HG02970 (cell line): Measurements from ENCODE around the gene SLC38A11.
"Not testable (repeated sequence)": the region's sequence is repeated elsewhere in the genome, so short reads cannot be mapped to it uniquely, and the experiment has no call there.

Experiments used
- ATAC-seq: cut with Tn5 transposase; IDR thresholded peaks from one replicate; pipeline ENCODE4 v1.9.1; 2021; ENCODE audit warnings: mild to moderate bottlenecking, moderate library complexity, moderate number of reproducible peaks; ENCODE audit not compliant: unreplicated experiment, low FRiP score

Gene SLC38A11, protein sequence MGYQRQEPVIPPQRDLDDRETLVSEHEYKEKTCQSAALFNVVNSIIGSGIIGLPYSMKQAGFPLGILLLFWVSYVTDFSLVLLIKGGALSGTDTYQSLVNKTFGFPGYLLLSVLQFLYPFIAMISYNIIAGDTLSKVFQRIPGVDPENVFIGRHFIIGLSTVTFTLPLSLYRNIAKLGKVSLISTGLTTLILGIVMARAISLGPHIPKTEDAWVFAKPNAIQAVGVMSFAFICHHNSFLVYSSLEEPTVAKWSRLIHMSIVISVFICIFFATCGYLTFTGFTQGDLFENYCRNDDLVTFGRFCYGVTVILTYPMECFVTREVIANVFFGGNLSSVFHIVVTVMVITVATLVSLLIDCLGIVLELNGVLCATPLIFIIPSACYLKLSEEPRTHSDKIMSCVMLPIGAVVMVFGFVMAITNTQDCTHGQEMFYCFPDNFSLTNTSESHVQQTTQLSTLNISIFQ

DNA sequence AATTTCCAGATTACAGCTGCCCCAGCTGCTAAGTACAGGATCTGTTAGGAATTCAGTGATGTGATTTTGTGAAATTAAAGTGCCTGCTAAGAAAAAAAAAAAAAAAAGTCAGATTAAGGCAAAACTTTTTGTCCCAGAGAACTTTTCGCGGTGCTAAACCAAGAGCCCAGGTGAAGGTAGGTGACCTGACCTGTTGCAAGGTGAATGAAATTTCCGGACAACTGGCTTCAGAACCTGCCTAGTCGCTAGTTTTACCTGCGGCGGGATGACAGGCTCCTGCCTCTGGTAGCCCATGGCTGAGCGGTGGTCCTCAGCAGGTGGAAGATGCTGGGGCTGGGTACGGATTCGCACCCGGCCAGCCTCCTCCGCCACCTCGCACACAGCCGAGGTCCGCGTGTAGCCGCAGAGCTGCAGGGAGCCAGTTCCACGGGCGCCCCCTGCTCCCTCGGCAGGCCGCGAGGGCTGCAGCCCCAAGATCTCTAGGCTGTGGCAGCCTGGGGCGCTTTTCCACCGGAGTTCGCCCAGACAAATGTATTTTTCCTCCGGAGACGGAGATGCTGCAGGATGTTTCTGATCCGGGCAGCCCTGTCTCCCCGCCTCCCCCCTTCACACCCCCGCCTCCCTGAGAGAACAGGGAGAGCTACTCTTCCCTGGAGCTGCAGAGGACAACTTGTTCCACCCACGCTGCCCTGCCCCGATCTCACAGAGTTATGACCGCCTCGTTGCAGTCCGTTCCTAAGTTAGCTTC lies at the start of gene SLC38A11:
Gene SLC38A11, minus strand, starts transcription at position 572 of the 748 bp plus-strand sequence. Its CDS starts 278 bp downstream, at position 294.
- no peak for ATAC-seq

DNA sequence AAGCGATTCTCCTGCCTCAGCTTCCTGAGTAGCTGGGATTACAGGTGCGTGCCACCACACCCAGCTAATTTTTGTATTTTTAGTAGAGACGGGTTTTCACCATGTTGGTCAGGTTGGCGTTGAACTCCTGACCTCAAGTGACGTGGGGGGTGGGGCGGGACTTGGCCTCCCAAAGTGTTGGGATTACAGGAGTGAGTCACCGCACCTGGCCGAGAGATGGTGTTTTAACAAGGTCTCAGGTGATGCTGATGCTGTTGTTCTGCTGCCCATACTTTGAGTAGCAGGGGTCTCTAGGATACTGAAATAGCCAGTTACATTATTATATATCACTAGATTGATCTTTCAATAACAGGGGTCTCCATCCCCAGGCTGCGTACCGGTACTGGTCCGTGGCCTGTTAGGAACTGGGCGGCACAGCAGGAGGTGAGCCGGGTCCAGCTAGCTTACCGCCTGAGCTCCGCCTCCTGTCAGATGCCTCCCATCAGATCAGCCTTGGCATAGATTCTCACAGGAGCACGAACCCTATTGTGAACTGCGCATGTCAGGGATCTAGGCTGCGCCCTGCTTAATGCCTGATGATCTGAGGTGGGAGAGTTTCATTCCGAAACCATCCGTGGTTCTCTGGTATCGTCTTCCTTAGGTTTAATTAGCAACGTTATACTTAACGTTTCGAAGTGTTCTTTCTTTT lies 48.3 kb upstream of the SLC38A11 start:
- ATAC-seq, result no peak

DNA sequence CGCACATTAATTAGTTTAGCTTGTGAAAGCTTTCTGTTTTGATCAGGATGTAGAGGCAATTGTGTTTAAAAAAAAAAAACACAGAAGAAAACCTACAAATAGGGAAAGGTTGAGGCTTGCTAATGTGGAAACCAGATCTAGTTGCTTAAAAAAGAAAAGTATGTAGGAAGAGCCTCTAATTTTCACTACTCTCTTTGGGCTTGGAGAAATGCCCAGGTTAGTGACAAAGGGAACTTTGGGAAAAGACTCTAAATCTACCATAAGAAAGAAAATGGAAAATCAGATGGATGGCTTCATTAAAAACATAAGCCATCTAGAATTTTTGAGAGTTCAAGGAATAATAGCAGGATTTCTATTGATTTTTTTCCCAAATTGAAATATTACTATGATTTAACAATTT lies 47.3 kb upstream of the SLC38A11 start:
- no peak for ATAC-seq

DNA sequence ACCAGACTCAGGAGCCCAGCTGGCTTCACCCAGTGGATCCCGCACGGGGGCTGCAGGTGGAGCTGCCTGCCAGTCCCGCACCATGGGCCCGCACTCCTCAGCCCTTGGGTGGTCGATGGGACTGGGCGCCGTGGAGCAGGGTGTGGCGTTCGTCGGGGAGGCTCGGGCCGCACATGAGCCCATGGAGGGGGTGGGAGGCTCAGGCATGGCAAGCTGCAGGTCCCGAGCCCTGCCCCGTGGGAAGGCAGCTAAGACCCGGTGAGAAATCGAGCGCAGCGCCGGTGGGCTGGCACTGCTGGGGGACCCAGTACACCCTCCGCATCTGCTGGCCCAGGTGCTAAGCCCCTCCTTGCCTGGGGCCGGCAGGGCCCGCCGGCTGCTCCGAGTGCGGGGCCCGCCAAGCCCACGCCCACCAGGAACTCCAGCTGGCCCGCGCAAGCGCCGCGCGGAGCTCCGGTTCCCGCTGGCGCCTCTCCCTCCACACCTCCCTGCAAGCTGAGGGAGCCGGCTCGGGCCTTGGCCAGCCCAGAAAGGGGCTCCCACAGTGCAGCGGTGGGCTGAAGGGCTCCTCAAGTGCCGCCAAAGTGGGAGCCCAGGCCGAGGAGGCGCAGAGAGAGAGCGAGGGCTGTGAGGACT lies 39.5 kb upstream of the SLC38A11 start:
- not testable (repeated sequence) for ATAC-seq

DNA sequence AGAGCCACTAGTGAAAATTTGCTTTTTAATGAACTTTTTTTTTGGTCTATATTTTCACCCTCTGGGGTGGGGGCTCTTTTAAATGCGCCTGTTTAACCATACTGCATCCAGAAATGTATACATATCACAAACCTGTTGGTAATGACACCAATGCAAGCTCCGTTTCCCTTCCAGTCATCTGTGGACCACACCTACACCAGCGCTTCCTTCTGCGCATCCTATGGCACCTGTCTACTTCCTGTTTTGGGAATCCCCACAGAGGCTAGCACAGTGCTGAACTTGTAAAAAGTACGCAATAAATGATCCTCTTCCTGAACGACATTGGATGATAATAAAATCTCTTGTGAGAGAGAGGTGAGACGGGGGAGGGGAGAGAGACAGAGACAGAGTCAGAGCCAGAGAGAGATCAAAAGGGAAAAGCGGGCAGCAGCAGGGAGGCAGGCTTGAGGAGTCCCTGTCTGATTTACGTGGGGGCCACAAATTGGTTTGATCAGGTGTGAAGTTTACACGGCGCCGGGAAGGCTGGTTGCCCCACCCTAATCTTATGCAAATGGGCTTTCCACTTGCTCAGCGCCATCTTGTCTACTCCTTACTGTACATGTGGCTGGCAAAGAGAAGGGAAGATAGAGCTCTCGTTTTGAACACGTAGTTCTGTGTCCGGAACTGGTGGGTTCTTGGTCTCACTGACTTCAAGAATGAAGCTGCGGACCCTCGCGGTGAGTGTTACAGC lies 38.1 kb upstream of the SLC38A11 start:
- ATAC-seq, result no peak

DNA sequence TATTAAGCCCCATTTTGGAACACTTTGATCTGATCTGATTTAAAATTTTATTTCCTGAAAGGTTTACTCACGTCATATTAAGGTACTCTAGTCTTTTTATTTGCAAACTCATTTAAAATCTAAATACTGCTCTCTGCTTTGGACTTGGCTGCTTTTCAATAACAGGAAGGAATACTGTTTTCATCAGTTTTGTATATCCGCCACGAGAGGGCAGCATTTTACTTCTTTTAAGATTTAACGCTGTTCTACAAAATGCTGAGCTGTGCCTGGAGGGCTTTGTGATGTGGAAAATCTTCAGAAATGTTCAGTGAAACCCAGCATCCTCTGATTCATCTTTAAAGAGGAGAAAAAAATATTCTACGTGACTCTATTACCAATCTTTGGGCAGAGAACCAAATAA lies 37.5 kb upstream of the SLC38A11 start:
- ATAC-seq, result peak; percentile 61

DNA sequence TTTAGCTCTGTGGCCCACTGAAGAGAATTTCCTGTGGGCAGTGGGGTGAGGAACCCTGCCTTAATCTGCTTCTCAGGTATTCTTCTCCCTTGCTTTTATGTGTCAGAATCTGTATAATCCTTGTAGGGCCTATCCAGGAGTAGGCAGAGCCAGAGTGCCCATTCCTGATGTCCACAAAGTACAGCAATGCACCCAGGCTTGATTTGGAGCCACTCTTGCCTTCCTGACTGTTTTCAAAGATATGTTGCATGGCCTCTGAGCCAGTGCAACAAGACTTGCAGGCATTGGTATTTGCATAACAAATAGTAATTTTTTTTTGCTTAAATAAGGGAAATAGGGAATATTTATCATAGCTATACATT lies 36.7 kb upstream of the SLC38A11 start:
- not testable (repeated sequence) for ATAC-seq

DNA sequence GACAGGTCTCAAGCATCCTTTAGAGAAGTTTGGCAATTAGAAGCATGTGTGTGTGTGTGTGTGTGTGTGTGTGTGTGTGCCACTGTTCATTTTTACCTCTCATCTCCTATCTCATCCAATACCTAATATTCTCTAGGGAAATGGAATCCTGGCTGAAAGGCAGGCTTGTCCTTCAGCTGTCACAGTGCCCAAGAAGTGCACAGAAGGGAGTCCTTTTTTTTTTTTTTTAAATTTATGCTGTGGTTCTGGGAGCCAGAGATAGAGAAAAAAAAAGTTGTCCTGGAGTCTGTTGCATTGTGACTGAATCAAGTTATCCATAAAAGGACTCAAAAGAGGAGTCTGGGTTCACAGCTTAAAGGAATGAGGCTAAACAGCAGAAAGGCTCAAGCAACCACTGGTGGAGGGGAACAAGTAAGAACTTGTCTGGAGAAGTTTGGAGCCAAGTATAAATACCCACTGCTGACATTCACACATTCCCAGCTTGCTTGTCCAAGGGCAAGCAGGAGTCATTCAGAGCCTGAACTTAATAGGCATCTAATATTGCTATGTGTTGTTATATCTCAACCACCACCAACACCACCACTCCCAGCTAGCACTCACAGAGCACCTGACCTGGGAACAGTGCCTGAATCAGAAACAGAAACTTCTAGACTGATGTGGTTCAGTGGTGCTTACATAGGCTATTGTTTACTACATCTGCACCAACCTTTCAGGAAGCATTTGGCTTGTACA lies 36.2 kb upstream of the SLC38A11 start:
- ATAC-seq, result not testable (repeated sequence)

DNA sequence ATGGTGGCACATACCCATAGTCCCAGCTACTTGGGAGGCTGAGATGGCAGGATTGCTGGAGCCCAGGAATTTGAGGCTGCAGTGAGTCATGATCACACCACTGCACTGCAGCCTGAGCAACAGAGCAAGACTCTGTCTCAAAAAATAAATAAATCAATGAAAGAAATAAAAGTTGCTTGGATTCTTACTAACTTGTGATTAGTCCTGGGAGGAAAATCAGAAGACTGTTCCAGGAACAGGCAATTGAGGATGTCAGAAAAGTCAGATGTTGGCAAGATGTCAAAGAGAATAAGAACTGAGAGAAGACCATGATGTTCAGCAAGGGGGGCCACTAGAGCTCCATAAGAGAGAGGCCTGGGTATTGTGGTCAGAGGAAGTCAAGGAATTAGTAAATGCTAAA lies 35.6 kb upstream of the SLC38A11 start:
- not testable (repeated sequence) for ATAC-seq

DNA sequence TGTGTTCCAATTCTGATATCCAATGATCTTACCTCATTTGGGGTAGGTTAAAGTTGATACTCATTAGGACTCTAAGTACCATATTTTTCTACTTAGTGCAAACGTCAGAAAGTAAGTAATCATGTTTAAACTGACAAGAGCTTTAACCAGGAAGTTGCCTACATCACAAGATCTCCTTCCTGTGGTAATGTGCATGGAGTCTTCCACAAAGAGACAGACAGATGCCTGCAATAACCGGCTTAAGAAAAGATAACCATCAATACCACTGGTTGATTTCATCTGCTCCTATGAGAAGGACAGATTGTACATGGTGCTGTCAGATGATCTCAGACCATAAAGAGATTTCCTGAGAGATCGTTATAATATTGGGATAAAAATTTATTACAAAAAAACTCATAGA lies 33.5 kb upstream of the SLC38A11 start:
- not testable (repeated sequence) for ATAC-seq

DNA sequence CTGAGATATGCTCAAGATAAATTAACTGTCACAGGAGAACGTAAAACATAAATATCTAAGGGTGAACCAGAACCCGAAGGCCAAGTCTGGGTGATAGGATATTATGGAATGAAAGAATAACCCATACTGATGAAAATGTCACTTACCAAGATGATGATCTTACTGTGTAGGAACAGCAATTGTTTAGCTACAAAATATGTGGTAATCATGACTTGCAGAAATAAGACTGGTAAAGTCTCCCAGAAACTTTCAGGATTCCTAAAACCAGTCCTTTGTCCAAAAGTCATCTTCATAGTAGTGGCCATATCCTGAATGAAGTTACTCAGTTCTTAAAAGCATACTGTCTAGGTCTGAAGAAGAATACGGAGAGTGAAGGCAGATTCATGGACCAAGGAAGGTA lies 30.7 kb upstream of the SLC38A11 start:
- not testable (repeated sequence) for ATAC-seq

DNA sequence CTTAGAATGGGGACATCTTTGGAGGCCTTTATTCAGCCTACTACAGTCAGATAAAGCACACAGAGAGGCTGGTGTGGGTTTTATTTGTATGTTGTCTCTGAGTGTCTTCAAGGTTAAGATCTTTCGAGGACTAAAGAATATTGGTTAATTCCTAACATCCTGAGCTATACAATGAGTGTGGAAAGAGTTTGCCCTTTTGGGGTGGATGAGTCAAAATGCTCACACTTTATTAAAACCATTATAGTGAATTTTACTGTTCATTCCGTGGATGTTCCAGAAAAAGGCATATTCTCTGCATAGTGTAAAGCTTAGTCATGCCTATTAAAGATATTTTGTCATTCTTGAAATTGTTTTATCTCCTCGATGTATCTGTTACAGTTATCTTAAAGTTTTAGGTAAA lies 29.1 kb upstream of the SLC38A11 start:
- ATAC-seq, result no peak

DNA sequence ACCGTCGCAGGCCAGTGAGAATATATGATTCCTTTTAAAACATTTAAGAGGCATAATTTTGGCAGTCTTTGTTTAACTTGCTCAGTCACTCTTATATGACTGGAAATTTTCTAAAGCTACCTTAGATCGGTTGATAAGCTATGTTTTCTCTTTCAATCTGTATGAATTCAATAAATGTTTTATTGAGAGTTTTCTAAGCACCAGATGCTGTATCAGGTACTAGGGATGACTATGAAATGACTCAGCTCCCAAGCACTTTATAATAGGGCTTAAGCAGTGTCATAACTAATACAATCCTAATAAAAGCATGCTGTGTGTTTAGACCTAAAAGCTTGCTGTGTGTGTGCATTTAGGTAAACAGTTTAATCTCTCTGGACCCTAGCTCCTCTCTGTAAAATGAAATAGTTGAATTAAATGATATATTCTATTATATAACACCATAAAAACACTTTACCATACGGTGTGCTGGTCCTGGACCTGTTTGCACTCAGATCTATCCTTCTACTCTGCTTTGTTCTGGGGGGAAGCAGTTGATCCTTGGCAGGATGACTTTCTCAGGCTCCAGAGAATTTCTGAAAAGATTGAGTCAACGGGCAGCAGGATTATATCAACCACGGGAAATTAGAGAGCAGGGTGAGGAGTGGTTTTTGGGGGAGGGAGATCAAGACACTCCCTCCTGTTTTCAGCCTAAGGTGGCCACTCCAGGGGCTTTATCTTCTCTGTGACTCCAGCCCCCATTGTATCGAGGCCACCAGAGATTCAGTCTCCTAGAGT lies 26.1 kb upstream of the SLC38A11 start:
- no peak for ATAC-seq

DNA sequence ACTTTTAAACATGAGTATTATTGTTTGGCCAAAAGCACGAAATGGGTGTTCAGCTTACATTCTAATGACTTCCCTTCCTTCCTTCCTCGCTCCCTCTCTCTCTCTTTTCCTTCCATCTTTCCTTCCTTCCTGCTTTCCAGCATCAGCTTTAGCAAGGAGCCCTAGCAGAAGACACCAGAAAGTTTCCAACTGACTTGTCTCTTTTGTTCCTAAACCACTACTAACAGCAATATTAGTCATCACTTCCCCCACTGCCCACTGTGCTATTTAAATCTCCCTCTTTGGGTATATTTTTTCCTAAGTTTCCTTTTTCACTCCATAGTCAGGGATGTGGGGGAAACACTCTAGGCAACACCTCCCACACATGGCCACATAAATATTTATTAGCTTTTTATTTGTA lies 25.4 kb upstream of the SLC38A11 start:
- ATAC-seq, result not testable (repeated sequence)

DNA sequence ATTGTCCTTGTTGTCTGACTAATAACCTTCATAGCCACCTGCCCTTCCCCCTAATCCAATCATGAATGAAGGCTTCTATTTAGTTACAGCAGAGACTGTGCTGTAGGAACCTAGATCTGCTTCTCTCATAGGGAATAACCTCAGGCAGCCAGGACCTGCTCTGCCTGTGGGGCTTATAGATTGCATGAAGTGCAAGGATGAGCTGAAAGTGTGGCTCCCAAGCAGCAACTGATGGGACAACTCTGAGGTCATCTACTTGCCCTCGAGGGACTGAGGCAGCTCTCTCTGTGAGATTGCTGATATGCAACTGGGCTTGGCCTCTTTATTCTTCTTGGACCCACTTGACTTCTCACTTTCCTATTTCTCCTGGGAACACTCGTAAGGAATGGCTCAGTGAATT lies 23.8 kb upstream of the SLC38A11 start:
- no peak for ATAC-seq

DNA sequence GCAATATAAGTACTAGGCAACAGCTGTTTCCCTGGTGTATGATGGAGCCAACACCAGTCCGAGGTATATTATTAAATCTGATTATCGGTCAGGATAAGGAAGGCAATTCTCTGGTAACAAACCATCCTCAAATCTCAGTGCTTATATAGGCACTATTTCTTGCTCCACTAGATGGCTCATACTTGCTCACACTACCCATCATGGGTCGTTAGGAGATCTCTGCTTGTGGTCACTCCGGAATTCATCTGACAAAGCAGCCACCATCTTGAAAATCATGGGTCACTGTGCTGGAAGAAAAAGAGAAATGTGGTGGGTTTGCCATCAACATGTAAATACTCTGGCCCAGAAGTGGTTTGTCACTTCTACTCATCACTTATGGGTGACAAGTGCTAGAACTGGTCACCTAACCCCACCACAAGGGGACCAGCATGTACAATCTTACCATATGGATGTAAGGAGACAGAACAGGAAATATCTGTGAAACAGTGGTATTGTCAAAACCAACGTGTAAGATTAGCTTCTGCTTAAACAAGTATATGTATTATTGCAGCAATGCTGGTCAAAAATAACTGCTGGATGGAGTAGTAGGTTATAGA lies 21.6 kb upstream of the SLC38A11 start:
- ATAC-seq, result not testable (repeated sequence)

DNA sequence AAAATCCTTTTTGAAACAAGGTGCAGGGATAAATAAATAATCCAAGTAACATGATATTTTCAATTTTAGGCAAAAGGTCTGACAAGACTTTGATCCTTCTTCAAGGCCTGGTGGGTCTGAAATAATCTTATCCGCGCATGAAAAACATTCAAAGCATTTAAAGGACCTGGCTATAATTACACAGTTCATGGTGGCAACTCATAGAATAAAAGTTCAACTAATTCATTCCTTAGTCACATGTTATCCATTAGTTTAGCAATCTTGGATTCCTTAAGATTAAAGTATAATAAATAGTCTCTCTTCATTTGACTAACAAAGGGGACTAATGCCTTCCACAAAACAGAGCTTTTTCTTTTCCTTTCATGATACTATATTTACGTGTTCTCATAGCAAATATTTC lies 21.0 kb upstream of the SLC38A11 start:
- ATAC-seq, result no peak

DNA sequence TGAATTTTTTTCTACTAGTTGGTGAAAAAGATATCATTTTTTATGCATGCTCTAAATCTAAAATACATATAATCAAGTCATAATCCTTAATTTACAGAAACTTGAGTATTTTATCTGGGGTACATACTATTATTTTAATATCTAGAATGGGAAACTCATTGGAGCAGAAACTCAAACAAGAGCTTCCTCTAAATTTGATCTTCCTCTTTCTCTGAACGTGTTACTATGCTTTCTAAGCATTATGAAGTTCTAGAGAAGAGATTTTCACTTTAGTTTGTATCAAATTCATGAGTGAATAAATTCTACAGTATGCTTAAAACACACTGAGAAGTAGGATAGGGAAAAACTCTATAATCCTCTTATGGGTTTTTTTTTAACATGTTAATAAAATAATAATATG lies 20.6 kb upstream of the SLC38A11 start:
- ATAC-seq, result no peak
